IMR-90 (cell line): ENCODE results near the gene ATF4. TPM values are rescaled to one million over a fixed set of nuclear protein-coding genes. Genes with fewer than 3 reads are reported as not detected.

Source experiments
- ATAC-seq: fragments of 200-7000 bp; cut with Tn5 transposase; 2 replicates; pipeline ENCODE4 v1.9.1; 2020; ENCODE audit warnings: low read depth, mild to moderate bottlenecking, moderate library complexity
- BruUV-seq: library from RNA; stranded (reverse); fragments of 400-500 nt; replicated peaks from 2 replicates; lab custom pipeline; 2021; lab: Mats Ljungman, UMichigan
- CTCF ChIA-PET: fragments of 300-600 bp; formaldehyde crosslinking; extraction: SDS; loops from one replicate; lab custom pipeline; 2021; ENCODE audit warnings: antibody characterized with exemption; lab: Yijun Ruan, JAX
- POLR2A ChIA-PET: fragments of 300-600 bp; sonication (Branson Sonifier 250); formaldehyde crosslinking; loops from one replicate; lab custom pipeline; 2022; ENCODE audit warnings: antibody characterized with exemption; ENCODE audit not compliant: unreplicated experiment; lab: Charles Lee
- DNase-seq: peaks from one replicate; pipeline ENCODE4 v3.0.0; 2013
- H2AFZ ChIP-seq: replicated peaks from 2 replicates; pipeline ENCODE3; 2013; ENCODE audit warnings: low read length, mild to moderate bottlenecking; ENCODE audit not compliant: poor library complexity
- H2AK5ac ChIP-seq: 2 replicates; pipeline ENCODE4 v1.6.1; 2013; ENCODE audit warnings: low read depth, low read length, inconsistent platforms
- H2AK9ac ChIP-seq: replicated peaks from 2 replicates; pipeline ENCODE3; 2013; ENCODE audit warnings: mild to moderate bottlenecking, low read depth, low read length, moderate library complexity; ENCODE audit not compliant: poor library complexity
- H2BK120ac ChIP-seq: 2 replicates; pipeline ENCODE4 v1.6.1; 2013; ENCODE audit warnings: low read depth, low read length, inconsistent platforms
- H2BK15ac ChIP-seq: 3 replicates; pipeline ENCODE4 v1.6.1; 2013; ENCODE audit warnings: low read depth, low read length, inconsistent platforms
- H2BK20ac ChIP-seq: 2 replicates; pipeline ENCODE4 v1.6.1; 2013; ENCODE audit warnings: low read depth, mild to moderate bottlenecking, inconsistent platforms, low read length, moderate library complexity
- H2BK5ac ChIP-seq: 2 replicates; pipeline ENCODE4 v1.6.1; 2013; ENCODE audit warnings: mild to moderate bottlenecking, low read depth, low read length, inconsistent platforms; ENCODE audit not compliant: poor library complexity, severe bottlenecking
- H3K14ac ChIP-seq: replicated peaks from 2 replicates; pipeline ENCODE4 v1.6.1; 2013; ENCODE audit warnings: low read depth, low read length, inconsistent platforms
- H3K18ac ChIP-seq: 2 replicates; pipeline ENCODE4 v1.6.1; 2013; ENCODE audit warnings: low read depth, low read length, control low read depth
- H3K23ac ChIP-seq: 2 replicates; pipeline ENCODE4 v1.6.1; 2013; ENCODE audit warnings: low read depth, low read length, inconsistent platforms
- H3K27ac ChIP-seq: 2 replicates; pipeline ENCODE4 v1.5.1; 2013; ENCODE audit warnings: mild to moderate bottlenecking, control low read depth, low read length; ENCODE audit not compliant: insufficient read depth
- H3K27me3 ChIP-seq: 2 replicates; pipeline ENCODE4 v1.6.1; 2013; ENCODE audit warnings: low read length; ENCODE audit not compliant: control insufficient read depth, insufficient read depth
- H3K36me3 ChIP-seq: 2 replicates; pipeline ENCODE4 v1.6.1; 2013; ENCODE audit warnings: low read length, mixed read lengths; ENCODE audit not compliant: control insufficient read depth, insufficient read depth
- H3K4ac ChIP-seq: 2 replicates; pipeline ENCODE4 v1.6.1; 2013; ENCODE audit warnings: low read depth, low read length, inconsistent platforms
- H3K4me1 ChIP-seq: 2 replicates; pipeline ENCODE4 v1.6.1; 2013; ENCODE audit warnings: low read length, mixed read lengths; ENCODE audit not compliant: control insufficient read depth, insufficient read depth
- H3K4me2 ChIP-seq: 2 replicates; pipeline ENCODE4 v1.6.1; 2013; ENCODE audit warnings: low read depth, mild to moderate bottlenecking, control low read depth, low read length, moderate library complexity
- H3K4me3 ChIP-seq: 2 replicates; pipeline ENCODE4 v1.5.1; 2013; ENCODE audit warnings: low read depth, mild to moderate bottlenecking, control low read depth, low read length, moderate library complexity; ENCODE audit not compliant: insufficient read depth
- H3K56ac ChIP-seq: 2 replicates; pipeline ENCODE4 v1.6.1; 2013; ENCODE audit warnings: low read length, inconsistent platforms; ENCODE audit not compliant: insufficient read depth; ENCODE audit errors: extremely low read depth
- H3K79me1 ChIP-seq, 2 experiments: 2 replicates each; pipeline ENCODE4 v1.6.1; 2013; ENCODE audit warnings: low read length in 2 of 2, inconsistent platforms in 1 of 2, low read depth in 1 of 2
- H3K9ac ChIP-seq: 2 replicates; pipeline ENCODE4 v1.6.1; 2013; ENCODE audit warnings: low read depth, low read length, control low read depth
- H3K9me1 ChIP-seq: 2 replicates; pipeline ENCODE4 v1.6.1; 2013; ENCODE audit warnings: low read length, inconsistent platforms; ENCODE audit not compliant: insufficient read depth
- H3K9me3 ChIP-seq: 2 replicates; pipeline ENCODE4 v1.6.1; 2013; ENCODE audit warnings: low read length; ENCODE audit not compliant: control insufficient read depth, insufficient read depth
- H4K20me1 ChIP-seq: 2 replicates; pipeline ENCODE4 v1.6.1; 2013; ENCODE audit warnings: low read length, inconsistent platforms; ENCODE audit not compliant: insufficient read depth
- H4K5ac ChIP-seq: 2 replicates; pipeline ENCODE4 v1.6.1; 2013; ENCODE audit warnings: mild to moderate bottlenecking, low read depth, low read length, control low read depth
- H4K8ac ChIP-seq, 2 experiments: 2 replicates each; pipeline ENCODE4 v1.6.1; 2013; ENCODE audit warnings: low read depth in 2 of 2, low read length in 2 of 2, control low read depth in 1 of 2, inconsistent platforms in 1 of 2
- H4K91ac ChIP-seq: 2 replicates; pipeline ENCODE4 v1.6.1; 2013; ENCODE audit warnings: low read depth, low read length, inconsistent platforms; ENCODE audit not compliant: insufficient read depth
- FOS ChIP-seq: fragments of 150-350 bp; IDR thresholded peaks from 2 replicates; pipeline ENCODE4 v1.6.1; 2016; ENCODE audit warnings: low read depth, low read length
- RAD21 ChIP-seq: IDR thresholded peaks from 2 replicates; pipeline ENCODE4 v1.6.1; 2012; ENCODE audit warnings: low read length, improper control_type of control experiment
- WGBS, 2 experiments: methylation state at CpG; one replicate each; pipeline versions ENCODE4 v1.1.5 to v1.1.7; 2013; ENCODE audit warnings: missing lambda C conversion rate in 2 of 2; ENCODE audit not compliant: insufficient read length in 1 of 2; ENCODE audit errors: extremely low coverage in 2 of 2; 5-methylcytosine and 5-hydroxymethylcytosine counted together
- dilution Hi-C: fragments of 300-500 bp; cut with HindIII; formaldehyde crosslinking; loops from one replicate; pipeline ENCODE4 v1.14.3; 2018; ENCODE audit warnings: low sequenced_read_pairs; ENCODE audit not compliant: unreplicated experiment
- in situ Hi-C: fragments of 300-500 bp; cut with MboI; formaldehyde crosslinking; loops from 3 replicates; pipeline ENCODE4 v1.14.3; 2019; ENCODE audit warnings: low sequenced_read_pairs, inconsistent platforms, mixed read lengths
- intact Hi-C: fragments of 100-400 bp; cut with micrococcal nuclease; formaldehyde crosslinking; loops from 2 replicates; pipeline ENCODE4 v1.10.0; 2022
- polyA plus RNA-seq, 3 experiments: library from polyadenylated mRNA; depleted of rRNA; stranded (reverse); fragments of >200 nt; gene quantifications; 2 replicates each; pipeline ENCODE4 v1.2.3, GENCODE V29; 2012; ENCODE audit warnings: low replicate concordance in 1 of 3
- total RNA-seq: library from RNA; depleted of rRNA; stranded (reverse); fragments of >200 nt; gene quantifications from 2 replicates; pipeline ENCODE4 v1.2.3, GENCODE V29; 2012

ATF4 gene
- total and polyA plus RNA-seq, 2 of the 4 experiments (the other 2 are of a cell fraction): 148 to 662 TPM

- Histone ChIP-seq H2BK20ac (no peak overlapping the region), H3K9me1 (peaks cover 12% of the 10 kb centered on the region), H3K9ac (no peak overlapping the region), H3K4ac (no peak overlapping the region), H2AFZ (no peak overlapping the region), H3K4me3 (no peak overlapping the region), H3K9me3 (peaks cover 3% of the 10 kb centered on the region; the same call in 1 of the 2 replicates), H2BK5ac (no peak overlapping the region), H2BK15ac (no peak overlapping the region), H2BK120ac (no peak overlapping the region), H4K20me1 (peaks cover 3% of the 10 kb centered on the region; the same call in 1 of the 2 replicates), H3K27me3 (peaks cover 3% of the 10 kb centered on the region), H3K4me2 (no peak overlapping the region), H4K8ac (no peak overlapping the region), H3K56ac (no peak overlapping the region), H3K18ac (no peak overlapping the region), H3K14ac (no peak overlapping the region), H4K5ac (no peak overlapping the region), H3K36me3 (no peaks in the 10 kb centered on the region), H3K23ac (no peak overlapping the region), H3K4me1 (peaks cover 7% of the 10 kb centered on the region), H3K27ac (no peak overlapping the region), H4K91ac (no peak overlapping the region), H2AK9ac (no peak overlapping the region), H2AK5ac (no peak overlapping the region), H3K79me1 (no peaks in the 10 kb centered on the region)
- dilution Hi-C loops (no loop called here), in situ Hi-C loops (no loop called here), intact Hi-C loops (no loop called here)
- WGBS, 2 experiments: 100% methylated on average over 1 of the region's 3 CpGs; no CpG with 5 or more reads in 1 of the 2 experiments
- ChIA-PET POLR2A (no interaction called here), CTCF (interaction anchor here (0.7 to 1.4 kb wide), 2 partner anchors 8 to 11 kb away, joined by 4 read pairs; no protein-coding TSS in a partner anchor)
- ATAC-seq: no peak
- no peak for TF ChIP-seq RAD21
- no peak for TF ChIP-seq FOS
- DNase-seq: no peak
- BruUV-seq: no TSS peak
Observed at GRCh38 chr22:39570226-39570625, 49.9 kb downstream of the ATF4 start.
